ENCODE measurements around the gene LONP2.

LONP2 gene

GRCh38 chr16:48244080-48244862 lies at the start of gene LONP2:
Gene LONP2 (plus strand): TSS chr16:48244300. CDS start chr16:48244389, 89 bp downstream.
- DNase-seq: peak; percentile 95

DNA sequence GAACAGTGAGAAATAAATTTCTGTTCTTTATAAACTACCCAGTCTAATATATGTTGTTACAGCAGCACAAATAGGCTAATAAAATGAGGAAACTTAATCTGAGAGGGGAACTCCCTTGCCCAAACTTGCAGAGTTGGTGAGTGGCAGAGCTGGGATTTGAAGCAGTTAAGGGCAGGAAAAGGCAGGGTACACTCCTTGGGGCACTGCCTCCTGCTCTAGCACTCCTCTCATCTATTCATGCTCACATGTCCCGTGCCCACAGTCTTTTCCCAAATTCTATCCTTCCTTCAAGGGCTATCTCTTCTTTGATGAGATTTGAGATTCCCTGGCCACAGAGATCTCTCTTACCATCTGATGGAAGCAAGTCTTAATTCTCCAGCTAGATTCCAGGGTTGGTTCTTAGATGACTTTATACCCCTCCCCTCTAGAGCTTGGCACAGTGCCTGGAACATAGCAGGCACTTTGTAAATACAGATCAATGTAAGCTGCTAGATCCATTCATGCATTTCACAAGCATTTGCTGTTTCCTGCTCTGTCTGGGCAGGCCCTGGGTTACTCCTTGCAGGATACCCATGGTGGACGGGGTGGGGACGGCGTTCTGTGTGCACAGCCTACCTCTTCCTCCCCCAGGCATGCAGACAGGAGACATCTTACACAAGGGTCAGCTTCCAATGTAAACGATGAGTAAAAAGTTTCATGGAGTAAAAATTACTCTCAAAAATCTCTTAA lies 49.1 kb upstream of the LONP2 start:
- no peak for DNase-seq

- DNase-seq: no peak
Measured at GRCh38 chr16:48197294-48197693, 46.8 kb upstream of the LONP2 start.

- DNase-seq: no peak
Measured at GRCh38 chr16:48201515-48202201, 42.4 kb upstream of the LONP2 start.

GRCh38 chr16:48203974-48204824 lies 39.9 kb upstream of the LONP2 start:
- no peak for DNase-seq

- DNase-seq: no peak
Measured at GRCh38 chr16:48204825-48205151, 39.3 kb upstream of the LONP2 start.

DNA sequence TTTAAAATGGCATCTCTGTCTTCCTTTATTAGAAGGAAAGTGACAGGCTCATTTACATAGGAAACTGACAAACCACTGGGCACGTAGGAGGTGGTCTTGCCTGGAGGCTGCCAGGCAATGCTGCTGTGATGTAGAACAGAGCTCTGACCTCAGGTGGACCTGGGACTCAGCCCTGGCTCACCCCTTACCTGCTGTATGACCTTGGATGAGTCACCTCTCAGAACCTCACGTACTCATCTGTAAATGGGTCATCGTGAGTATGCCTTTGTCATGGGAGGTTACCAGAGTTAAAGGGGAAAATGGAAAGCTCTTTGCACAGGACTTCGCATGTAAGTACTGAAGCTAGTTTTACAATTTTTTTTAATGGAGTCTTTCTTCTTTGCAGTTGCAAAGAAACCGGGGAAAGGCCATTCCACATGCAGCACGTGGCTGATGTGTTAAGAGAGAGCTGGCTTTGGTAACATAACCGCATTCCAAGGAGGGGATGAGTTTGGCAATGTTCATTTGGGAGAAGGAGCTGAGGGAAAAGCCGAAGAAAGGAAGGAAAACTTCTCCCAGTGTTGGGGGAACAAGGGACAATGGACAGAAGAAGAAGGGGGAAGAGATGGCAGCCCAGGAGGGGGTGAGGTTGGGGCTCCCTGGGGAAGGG lies 37.4 kb upstream of the LONP2 start:
- DNase-seq: no peak

DNA sequence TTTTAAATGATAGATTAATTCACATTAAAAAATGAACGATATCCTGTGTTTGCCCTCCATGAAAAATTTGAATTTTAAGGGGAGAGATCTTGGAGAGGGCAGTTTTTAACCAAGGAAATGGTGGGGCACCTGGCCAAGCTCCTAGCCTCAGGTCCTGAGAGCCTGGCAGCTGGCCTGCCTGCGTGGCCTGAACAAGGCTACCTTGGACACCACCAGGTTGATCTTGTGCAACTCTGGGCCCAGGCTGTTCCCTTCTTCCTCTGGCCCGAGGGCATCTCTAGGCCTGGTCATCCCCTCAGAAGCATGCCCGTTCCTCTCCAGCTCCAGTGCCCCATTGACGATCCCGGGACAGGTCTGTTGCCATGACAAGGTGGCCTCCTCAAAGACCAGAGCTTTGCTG lies 33.4 kb upstream of the LONP2 start:
- DNase-seq: no peak

DNA sequence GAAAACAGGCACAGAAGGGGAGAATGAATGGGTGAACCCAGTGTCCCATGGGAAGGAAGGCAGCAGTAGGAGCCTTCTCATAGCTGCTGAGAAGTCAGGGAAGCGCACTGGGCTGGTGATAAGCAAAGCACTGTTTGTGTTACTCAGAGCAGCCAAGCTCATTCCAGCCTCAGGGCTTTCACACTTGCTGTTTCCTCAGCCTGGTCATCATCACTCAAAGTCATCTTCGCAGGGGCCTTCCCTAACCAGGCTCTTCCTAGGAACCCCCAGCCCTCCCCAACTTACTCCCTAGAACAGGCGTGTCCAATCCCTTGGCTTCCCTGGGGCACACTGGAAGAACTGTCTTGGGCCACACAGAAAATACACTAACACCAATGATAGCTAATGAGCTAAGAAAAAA lies 32.1 kb upstream of the LONP2 start:
- no peak for DNase-seq

DNA sequence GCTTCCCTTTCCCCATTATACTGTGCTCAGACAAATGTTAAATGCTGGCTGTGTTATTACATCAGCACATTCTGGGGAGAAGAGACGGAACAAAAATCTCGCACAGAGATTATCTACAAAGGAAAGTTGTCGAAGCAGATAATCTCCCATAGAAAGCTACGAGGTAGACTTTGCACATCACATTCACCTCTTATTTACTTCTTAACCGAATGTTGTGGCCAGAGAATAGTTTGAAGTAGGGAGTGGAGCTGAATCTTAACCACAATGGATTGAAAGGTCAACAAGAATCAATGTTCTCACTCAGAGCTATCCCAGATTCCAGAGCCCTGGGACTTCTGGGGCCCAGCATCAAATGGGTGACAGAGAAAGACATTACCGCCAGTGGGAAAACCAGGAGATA lies 28.4 kb upstream of the LONP2 start:
- DNase-seq: no peak

- DNase-seq: no peak
Measured at GRCh38 chr16:48217708-48218107, 26.4 kb upstream of the LONP2 start.

DNA sequence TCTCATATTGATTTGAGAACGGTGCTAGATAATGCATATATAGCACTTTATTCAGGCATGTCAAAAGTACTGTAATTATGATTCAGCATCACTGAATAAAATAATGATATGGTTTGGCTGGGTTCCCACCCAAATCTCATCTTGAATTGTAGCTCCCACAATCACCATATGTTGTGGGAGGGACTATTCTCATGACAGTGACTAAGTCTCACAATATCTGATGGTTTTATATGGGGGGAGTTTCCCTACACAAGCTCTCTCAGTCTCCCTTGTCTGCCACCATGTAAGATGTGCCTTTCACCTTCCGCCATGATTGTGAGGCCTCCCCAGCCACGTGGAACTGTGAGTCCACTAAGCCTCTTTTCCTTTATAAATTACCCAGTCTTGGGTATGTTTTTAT lies 25.6 kb upstream of the LONP2 start:
- no peak for DNase-seq

- no peak for DNase-seq
Measured at GRCh38 chr16:48220891-48221290, 23.2 kb upstream of the LONP2 start.

DNA sequence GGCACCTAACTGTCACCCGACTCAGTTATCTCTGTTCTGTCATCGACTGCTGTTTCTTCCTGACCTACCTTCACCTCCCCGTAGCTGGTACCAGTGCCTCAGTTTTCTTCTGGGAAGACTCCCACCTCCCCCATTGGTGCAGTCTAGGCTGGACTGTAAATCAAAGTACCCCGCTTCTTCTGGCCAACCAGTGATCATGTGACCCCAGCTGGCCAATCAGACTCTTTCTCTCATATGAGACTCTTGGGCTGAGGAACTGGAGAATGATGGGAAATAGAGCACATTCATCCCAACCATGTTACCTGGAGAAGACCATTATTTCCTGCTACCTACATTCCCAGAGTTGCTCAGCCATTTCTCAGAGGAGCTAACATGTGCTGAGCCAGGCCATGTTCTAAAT lies 20.6 kb upstream of the LONP2 start:
- no peak for DNase-seq

GRCh38 chr16:48225456-48225855 lies 18.6 kb upstream of the LONP2 start:
- DNase-seq: no peak

- DNase-seq: peak; percentile 30
Measured at GRCh38 chr16:48231727-48232492, 12.2 kb upstream of the LONP2 start.

DNA sequence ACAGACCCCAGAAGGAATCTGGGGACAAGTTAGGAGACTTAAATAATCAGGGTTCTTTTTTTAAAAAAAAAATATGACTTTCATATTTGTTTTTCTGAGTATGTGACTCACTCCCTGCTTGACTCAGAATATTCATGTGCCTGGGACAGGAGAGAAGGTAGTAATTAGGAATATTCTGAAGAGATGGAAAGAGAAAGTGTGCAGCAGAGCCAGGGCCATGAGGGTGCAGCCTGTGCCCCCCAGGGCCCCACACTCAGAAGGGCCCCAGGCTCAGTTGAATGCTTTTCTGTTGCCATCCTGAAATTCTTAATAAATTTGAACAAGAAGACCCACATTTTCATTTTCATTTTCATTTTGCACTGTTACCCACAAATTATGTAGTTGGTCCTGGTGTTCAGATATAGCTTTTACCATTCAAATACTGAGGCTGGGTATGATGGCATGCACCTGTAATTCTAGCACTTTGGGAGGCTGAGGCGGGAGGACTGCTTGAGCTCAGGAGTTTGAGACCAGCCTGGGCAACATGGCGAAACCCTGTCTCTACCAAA lies 11.5 kb upstream of the LONP2 start:
- DNase-seq: no peak

DNA sequence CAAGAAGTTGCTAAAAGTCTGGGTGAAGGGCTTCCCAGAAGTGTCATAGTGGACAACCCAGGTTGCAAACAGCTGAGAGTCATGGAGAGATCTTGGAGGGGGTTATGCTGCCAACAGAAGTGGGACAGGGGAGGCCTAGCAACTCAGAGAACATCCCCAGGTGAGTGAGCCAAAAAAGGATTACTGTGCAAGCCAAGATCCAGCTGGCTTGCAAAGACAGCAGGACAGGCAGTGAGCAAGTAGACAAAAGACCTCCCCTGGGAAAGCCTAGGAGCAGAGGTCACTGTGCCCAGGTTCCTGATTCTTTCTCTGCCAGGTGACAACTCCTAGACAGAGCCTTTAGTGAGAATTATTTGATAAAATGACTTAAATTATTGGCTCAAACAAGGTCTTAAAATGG lies 9.5 kb upstream of the LONP2 start:
- DNase-seq: no peak

GRCh38 chr16:48235058-48235555 lies 9.0 kb upstream of the LONP2 start:
- DNase-seq: no peak

GRCh38 chr16:48235556-48236136 lies 8.5 kb upstream of the LONP2 start:
- DNase-seq: no peak

- DNase-seq: no peak
Measured at GRCh38 chr16:48236286-48236685, 7.8 kb upstream of the LONP2 start.

Measured in RPMI8226 (cell line).